RPMI8226 (cell line): ENCODE results near the gene FBRSL1.
"Not testable (repeated sequence)": the region's sequence is repeated elsewhere in the genome, so short reads cannot be mapped to it uniquely, and the experiment has no call there.

Source experiments
- DNase-seq: peaks from one replicate; pipeline ENCODE4 v3.0.0-alpha.2; 2015

The FBRSL1 gene

DNA sequence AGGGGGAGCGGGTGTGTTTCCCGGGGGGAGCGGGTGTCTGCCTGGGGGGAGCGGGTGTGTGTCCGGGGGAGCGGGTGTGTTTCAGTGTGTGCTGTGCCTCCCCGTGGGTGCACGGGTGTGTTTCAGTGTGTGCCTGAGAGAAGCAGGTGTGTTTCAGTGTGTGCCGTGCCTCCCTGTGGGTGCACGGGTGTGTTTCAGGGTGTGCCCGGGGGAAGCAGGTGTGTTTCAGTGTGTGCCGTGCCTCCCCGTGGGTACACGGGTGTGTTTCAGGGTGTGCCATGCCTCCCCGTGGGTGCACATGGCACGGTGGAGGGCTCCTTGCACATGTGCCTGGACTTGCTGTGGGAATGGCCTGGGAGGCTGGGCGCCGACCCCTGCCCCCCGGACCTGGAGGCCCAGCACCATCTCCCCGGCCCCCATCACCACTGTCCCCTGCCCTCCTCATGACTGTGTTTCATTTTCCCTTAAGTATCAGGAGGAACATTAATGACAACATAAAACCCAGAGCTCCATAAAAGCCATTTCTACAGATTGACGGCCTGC, 38.7 kb downstream of the FBRSL1 start:
- no peak for DNase-seq

GRCh38 chr12:132529156-132529839, 39.3 kb downstream of the FBRSL1 start:
- no peak for DNase-seq

DNA sequence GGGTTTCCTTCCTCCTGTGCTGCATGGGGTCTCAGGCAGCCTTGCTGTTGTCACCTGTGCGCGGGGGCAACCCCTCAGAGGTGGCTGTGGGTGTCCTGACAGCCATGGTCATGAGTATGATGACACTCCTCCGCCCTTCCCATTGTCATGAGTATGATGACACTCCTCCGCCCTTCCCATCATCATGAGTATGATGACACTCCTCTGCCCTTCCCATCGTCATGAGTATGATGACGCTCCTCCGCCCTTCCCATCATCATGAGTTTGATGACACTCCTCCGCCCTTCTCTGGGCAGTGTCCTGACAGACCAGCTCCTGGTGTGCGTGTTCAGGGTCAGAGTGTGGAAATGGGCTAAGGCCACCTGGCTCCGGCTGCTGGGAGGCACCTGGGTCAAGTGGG, 40.0 kb downstream of the FBRSL1 start:
- DNase-seq: no peak

- no peak for DNase-seq
Measured at GRCh38 chr12:132530447-132530846, 40.5 kb downstream of the FBRSL1 start.

GRCh38 chr12:132530851-132531250, 40.9 kb downstream of the FBRSL1 start:
- DNase-seq: no peak

GRCh38 chr12:132532711-132533583, 43.0 kb downstream of the FBRSL1 start:
- DNase-seq: not testable (repeated sequence)

DNA sequence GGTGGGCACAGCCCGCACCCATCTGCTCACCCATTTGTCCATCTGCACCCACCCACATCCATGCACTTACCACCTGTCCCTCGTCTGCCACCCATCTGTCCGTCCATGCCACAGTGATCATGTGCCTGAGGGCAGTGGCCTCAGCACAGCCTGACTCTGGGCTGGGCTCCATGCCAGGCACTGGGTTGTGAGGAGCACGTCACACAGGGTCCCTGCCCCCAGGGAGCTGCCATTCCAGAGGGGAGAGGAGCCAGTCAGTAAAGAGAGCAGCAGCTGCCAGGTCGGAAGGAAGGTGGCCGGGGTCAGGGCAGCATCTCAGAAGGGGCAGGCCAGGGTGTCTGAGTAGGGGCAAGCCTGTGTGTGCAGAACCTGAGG, 43.6 kb downstream of the FBRSL1 start:
- no peak for DNase-seq

- no peak for DNase-seq
Measured at GRCh38 chr12:132534076-132534475, 44.1 kb downstream of the FBRSL1 start.

DNA sequence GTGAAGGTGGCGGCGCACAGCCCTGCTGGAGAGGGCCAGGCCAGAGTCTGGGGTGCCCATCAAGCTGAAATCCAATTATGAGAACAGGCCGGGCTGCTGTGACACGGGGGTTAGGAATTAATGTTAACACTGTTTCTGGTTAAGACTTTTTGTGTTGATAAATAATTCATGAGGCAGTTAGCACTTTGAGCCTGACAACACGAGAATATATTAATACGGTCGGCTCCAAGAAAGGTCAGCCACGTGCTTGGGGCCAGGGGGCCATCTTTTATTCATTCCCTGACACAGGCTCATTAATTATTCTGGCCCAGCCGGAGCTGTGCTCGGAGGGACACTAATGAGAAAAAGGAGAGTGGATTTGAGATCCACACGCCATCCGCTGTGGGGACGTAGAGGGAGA, 45.1 kb downstream of the FBRSL1 start:
- no peak for DNase-seq

- DNase-seq: no peak
Measured at GRCh38 chr12:132536102-132536876, 46.3 kb downstream of the FBRSL1 start.

DNA sequence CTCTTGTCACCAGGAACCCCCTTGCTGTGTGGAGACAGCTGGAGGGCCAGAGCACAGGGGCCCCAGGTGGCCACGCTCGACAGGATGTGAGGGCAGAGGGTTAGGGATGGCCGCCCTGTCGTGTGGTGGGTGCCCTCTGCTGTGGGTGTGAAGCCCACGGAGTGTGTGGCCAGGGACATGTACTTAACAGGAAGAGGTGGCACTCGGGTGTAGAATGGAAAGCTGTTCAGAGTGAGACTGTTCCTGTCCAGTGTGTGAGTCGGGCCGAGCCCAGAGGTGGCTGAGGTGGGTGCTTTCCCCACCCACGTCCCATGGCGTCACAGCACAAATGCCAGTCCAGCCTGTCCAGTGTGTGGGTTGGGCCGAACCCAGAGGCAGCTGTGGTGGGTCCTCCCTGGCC, 47.1 kb downstream of the FBRSL1 start:
- no peak for DNase-seq

DNA sequence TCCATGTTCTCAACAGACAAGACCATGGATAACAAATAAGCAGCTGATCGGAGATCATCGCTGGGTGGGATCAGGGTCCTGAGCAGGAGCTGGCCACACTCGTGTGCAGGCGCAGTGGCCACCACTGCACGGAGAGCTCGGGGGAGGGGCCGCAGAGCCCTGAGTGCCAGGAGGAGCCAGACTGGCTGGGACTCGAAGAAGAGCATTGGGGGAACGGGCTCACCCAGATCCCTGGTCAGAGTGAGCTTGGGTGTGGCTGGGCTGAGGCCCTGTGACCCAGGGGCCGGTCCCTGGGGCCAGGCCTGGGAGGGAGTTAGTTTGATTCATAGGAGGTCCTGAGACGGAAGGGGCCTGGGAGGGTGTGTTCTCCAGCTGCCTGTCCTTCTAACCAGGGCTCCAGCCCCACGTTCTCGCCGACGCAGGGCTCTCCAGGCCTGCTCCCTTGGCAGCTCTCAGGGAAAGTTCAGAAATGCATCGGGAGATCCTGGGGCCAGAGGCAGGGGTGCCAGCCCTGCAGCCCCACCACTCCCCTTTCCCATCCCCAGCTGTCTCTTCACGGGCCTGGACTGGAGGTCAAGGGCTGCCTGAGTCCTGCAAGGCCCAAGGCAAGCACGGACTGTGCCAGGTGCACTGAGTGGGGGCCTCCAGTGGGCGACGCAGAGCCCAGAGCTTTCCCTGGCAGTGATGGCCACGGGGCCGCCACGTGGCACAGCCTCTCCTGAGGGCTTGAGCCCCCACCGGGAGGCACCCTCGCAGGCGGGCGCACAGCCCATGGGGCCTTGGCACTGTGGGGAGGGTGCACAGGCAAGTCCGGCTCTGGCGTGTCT, 48.1 kb downstream of the FBRSL1 start:
- no peak for DNase-seq

- DNase-seq: no peak
Measured at GRCh38 chr12:132538663-132538990, 48.7 kb downstream of the FBRSL1 start.

DNA sequence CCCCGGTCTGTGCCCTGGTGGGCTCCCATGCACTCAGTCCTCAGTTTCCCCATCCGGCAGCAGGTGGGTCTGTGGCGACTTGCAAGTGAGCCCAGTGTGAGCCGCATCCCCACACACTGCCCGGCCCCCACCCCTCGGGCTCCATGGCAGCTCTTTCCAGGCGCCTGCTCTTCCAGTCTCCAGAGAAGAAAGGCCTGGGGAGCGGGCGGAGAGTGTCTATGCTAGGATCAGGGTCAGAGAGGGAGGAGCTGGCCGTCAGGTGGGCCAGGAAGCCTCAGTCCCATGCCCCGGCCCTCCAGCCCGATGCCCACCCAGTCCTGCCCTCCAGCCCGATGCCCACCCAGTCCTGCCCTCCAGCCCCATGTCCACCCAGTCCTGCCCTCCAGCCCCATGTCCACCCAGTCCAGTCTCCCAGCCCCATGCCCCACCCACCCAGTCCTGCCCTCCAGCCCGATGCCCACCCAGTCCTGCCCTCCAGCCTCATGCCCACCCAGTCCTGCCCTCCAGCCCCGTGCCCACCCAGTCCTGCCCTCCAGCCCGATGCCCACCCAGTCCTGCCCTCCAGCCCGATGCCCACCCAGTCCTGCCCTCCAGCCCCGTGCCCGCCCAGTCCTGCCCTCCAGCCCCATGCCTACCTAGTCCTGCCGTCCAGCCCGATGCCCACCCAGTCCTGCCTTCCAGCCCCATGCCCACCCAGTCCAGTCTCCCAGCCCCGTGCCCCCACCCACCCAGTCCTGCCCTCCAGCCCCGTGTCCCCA, 49.2 kb downstream of the FBRSL1 start:
- no peak for DNase-seq

DNA sequence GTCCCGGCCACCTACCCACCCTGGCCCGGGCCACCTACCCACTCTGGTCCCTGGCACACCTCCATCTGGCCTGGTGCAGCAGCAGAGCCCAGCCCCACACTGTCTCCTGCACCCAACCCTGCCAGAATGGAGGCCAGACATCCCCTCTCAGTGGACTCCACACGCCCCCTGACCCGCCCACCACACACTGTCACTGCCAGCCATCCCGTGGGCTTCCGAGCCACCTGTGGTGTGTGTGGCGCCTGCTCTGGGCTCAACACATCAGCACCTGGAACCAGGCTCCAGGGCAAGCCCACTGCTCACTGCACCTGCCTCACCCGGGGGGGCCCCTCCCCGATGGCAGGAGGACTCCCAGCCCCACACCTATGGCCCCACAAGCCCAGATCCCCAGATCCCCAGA, 50.5 kb downstream of the FBRSL1 start:
- DNase-seq: no peak

- no peak for DNase-seq
Measured at GRCh38 chr12:132541200-132541599, 51.2 kb downstream of the FBRSL1 start.

GRCh38 chr12:132541996-132542395, 52.0 kb downstream of the FBRSL1 start:
- DNase-seq: no peak

- no peak for DNase-seq
Measured at GRCh38 chr12:132542661-132543060, 52.7 kb downstream of the FBRSL1 start.

GRCh38 chr12:132543298-132544079, 53.5 kb downstream of the FBRSL1 start:
- no peak for DNase-seq

- no peak for DNase-seq
Measured at GRCh38 chr12:132544080-132544397, 54.1 kb downstream of the FBRSL1 start.

DNA sequence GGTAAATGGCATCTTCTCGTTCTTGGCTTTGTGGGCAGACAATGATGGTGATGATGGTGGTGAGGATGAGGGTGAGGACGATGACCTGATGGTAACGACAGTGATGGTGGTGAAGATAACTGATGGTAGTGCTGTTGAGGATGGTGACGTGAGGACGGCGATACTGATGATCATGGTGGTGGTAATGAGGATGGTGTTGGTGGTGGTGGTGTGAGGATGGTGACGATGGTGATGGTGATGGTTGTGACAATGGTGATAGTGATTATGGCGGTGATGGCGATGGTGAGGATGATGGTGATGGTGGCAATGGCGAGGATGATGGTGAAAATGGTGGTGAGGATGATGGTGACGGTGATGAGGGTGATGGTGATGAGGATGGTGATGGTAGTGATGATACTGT, 54.5 kb downstream of the FBRSL1 start:
- DNase-seq: no peak
